ENCODE measurements around the gene GCAT.

- TF ChIP-seq EZH2 (IDR thresholded peaks at IDR 0.05; ENCODE audit: borderline replicate concordance, insufficient read depth, low read length, poor library complexity, severe bottlenecking) = no peak
- no peak for TF ChIP-seq CTCF (IDR thresholded peaks at IDR 0.05; ENCODE audit: poor library complexity, severe bottlenecking)
- no peak for TF ChIP-seq EP300 (conservative IDR thresholded peaks at IDR 0.05; ENCODE audit: poor library complexity, severe bottlenecking)
- no peak for TF ChIP-seq TAF1 (IDR thresholded peaks at IDR 0.05; ENCODE audit: low read depth)
- TF ChIP-seq REST (IDR thresholded peaks at IDR 0.05; ENCODE audit: borderline replicate concordance) = no peak
- TF ChIP-seq MXI1 (conservative IDR thresholded peaks at IDR 0.05; ENCODE audit: poor library complexity, severe bottlenecking) = no peak
- TF ChIP-seq POLR2AphosphoS5 (IDR thresholded peaks at IDR 0.05) = no peak
Measured at GRCh38 chr22:37760152-37760551, 47.6 kb upstream of the GCAT start.

All from neural cell (in vitro differentiated cells).